OCI-LY7 (cell line): ENCODE data around the gene PGBD1.

Source experiments
- CTCF ChIP-seq: fragments of 200-600 bp; sonication (generic); conservative IDR thresholded peaks from 2 replicates; pipeline ENCODE4 v1.5.1; 2014; ENCODE audit warnings: mild to moderate bottlenecking, antibody characterized with exemption, low read length, moderate library complexity, mixed read lengths
- EZH2phosphoT487 ChIP-seq: fragments of 200-600 bp; sonication (generic); IDR thresholded peaks from 2 replicates; pipeline ENCODE4 v1.6.1; 2018; ENCODE audit warnings: low read depth, borderline replicate concordance, mild to moderate bottlenecking, mixed run types, antibody characterized with exemption, low read length, moderate library complexity, mixed read lengths

- TF ChIP-seq CTCF (no peak), EZH2phosphoT487 (no peak)
These were observed 6.5 kb upstream of the PGBD1 start for GRCh38 chr6:28274888-28275287.
